ENCODE measurements around the gene TWNK. TPM values are rescaled to one million over a fixed set of nuclear protein-coding genes. Genes with fewer than 3 reads are reported as not detected.

Gene TWNK
- total and polyA plus RNA-seq, 10 of the 15 experiments (the other 5 are each of a cell fraction or from before 2014, with no cell fraction given), result 13.6 to 32.8 (median 18.0) TPM

GRCh38 chr10:101011517-101012423 lies 24.4 kb downstream of the TWNK start (continued):
- TF ChIP-seq, protein P1, sequence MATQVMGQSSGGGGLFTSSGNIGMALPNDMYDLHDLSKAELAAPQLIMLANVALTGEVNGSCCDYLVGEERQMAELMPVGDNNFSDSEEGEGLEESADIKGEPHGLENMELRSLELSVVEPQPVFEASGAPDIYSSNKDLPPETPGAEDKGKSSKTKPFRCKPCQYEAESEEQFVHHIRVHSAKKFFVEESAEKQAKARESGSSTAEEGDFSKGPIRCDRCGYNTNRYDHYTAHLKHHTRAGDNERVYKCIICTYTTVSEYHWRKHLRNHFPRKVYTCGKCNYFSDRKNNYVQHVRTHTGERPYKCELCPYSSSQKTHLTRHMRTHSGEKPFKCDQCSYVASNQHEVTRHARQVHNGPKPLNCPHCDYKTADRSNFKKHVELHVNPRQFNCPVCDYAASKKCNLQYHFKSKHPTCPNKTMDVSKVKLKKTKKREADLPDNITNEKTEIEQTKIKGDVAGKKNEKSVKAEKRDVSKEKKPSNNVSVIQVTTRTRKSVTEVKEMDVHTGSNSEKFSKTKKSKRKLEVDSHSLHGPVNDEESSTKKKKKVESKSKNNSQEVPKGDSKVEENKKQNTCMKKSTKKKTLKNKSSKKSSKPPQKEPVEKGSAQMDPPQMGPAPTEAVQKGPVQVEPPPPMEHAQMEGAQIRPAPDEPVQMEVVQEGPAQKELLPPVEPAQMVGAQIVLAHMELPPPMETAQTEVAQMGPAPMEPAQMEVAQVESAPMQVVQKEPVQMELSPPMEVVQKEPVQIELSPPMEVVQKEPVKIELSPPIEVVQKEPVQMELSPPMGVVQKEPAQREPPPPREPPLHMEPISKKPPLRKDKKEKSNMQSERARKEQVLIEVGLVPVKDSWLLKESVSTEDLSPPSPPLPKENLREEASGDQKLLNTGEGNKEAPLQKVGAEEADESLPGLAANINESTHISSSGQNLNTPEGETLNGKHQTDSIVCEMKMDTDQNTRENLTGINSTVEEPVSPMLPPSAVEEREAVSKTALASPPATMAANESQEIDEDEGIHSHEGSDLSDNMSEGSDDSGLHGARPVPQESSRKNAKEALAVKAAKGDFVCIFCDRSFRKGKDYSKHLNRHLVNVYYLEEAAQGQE (IDR thresholded peaks at IDR 0.05; ENCODE audit: low read depth, low read length), result no peak
- TF ChIP-seq NRF1 (conservative IDR thresholded peaks at IDR 0.05; ENCODE audit: low read depth, low read length) (no peak), SREBF1 (IDR thresholded peaks at IDR 0.05; ENCODE audit: low read length) (no peak), TAF1 (IDR thresholded peaks at IDR 0.05; ENCODE audit: borderline replicate concordance, low read depth, low read length) (no peak)
- TF ChIP-seq, protein P2, sequence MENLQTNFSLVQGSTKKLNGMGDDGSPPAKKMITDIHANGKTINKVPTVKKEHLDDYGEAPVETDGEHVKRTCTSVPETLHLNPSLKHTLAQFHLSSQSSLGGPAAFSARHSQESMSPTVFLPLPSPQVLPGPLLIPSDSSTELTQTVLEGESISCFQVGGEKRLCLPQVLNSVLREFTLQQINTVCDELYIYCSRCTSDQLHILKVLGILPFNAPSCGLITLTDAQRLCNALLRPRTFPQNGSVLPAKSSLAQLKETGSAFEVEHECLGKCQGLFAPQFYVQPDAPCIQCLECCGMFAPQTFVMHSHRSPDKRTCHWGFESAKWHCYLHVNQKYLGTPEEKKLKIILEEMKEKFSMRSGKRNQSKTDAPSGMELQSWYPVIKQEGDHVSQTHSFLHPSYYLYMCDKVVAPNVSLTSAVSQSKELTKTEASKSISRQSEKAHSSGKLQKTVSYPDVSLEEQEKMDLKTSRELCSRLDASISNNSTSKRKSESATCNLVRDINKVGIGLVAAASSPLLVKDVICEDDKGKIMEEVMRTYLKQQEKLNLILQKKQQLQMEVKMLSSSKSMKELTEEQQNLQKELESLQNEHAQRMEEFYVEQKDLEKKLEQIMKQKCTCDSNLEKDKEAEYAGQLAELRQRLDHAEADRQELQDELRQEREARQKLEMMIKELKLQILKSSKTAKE (IDR thresholded peaks at IDR 0.05; ENCODE audit: low read depth, poor library complexity, severe bottlenecking), result no peak
